ENCODE measurements around the gene CD5L. TPM values are rescaled to one million over a fixed set of nuclear protein-coding genes. Genes with fewer than 3 reads are reported as not detected.
A peak's percentile ranks its signal among the peaks of the same experiment; 100 is the strongest.

The CD5L gene
- total and polyA plus RNA-seq, 11 donors = 0.04 to 1.4 (median 0.54) TPM; not detected in 3

GRCh38 chr1:157806431-157807149 lies 35.0 kb downstream of the CD5L start:
- H3K27me3 ChIP-seq = peaks cover 0 to 5% (median 0%) of the 10 kb centered on the region in 9 donors
- intact Hi-C loops (cut with DNase I) = no loop called here
- WGBS, 4 donors = 51 to 58% (median 54%) methylated on average over 6 of the region's 6 CpGs
- H3K4me3 ChIP-seq = no peak overlapping the region
- H3K4me1 ChIP-seq = no peaks in the 10 kb centered on the region
- H3K36me3 ChIP-seq = no peaks in the 10 kb centered on the region
- TF ChIP-seq POLR2A (IDR thresholded peaks at IDR 0.05) = no peak
- TF ChIP-seq, protein P1, sequence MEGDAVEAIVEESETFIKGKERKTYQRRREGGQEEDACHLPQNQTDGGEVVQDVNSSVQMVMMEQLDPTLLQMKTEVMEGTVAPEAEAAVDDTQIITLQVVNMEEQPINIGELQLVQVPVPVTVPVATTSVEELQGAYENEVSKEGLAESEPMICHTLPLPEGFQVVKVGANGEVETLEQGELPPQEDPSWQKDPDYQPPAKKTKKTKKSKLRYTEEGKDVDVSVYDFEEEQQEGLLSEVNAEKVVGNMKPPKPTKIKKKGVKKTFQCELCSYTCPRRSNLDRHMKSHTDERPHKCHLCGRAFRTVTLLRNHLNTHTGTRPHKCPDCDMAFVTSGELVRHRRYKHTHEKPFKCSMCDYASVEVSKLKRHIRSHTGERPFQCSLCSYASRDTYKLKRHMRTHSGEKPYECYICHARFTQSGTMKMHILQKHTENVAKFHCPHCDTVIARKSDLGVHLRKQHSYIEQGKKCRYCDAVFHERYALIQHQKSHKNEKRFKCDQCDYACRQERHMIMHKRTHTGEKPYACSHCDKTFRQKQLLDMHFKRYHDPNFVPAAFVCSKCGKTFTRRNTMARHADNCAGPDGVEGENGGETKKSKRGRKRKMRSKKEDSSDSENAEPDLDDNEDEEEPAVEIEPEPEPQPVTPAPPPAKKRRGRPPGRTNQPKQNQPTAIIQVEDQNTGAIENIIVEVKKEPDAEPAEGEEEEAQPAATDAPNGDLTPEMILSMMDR (IDR thresholded peaks at IDR 0.05) = no peak
- DNase-seq = no peak
- no peak for ATAC-seq
- H3K9me3 ChIP-seq = peaks cover 0 to 3% (median 0%) of the 10 kb centered on the region in 12 donors
- H3K27ac ChIP-seq = no peak overlapping the region

- ATAC-seq = peak in 2 of 4 donors; percentile 39 to 47
- intact Hi-C loops (cut with DNase I) = no loop called here
Observed at GRCh38 chr1:157803851-157804250, 37.8 kb downstream of the CD5L start.

DNA sequence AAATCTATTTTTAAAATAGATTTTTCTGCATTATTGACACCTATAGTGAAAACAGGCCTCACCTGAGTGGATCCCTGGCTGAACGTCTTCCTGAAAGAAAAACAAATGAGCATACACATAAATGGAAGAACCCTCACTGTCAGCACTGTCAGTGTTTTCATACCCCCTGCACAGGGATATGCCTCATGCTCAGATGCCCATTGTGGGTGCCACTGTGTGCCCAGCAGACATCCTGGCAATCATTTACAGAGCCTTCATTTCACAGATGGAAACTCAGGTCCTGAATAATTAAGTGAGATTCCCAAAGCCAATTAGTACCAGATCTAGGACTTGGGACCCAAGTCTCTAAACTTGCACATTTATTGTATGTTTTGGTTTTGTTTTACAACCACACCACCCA lies 41.6 kb downstream of the CD5L start:
- Histone ChIP-seq H3K27me3 (no peaks in the 10 kb centered on the region), H3K4me1 (no peaks in the 10 kb centered on the region), H3K9me3 (peaks cover 0 to under 1% (median 0%) of the 10 kb centered on the region in 12 donors), H3K36me3 (no peaks in the 10 kb centered on the region), H3K27ac (no peak overlapping the region), H3K4me3 (no peak overlapping the region)
- intact Hi-C loops (cut with DNase I) = no loop called here
- ATAC-seq (no peak), DNase-seq (no peak)
- TF ChIP-seq, protein P1 (IDR thresholded peaks at IDR 0.05) = no peak
- no peak for TF ChIP-seq POLR2A (IDR thresholded peaks at IDR 0.05)
- 64 to 88% (median 69%) methylated on average over 1 of the region's 1 CpG for WGBS, 4 donors

More at GRCh38 chr1:157803851-157804250, 37.8 kb downstream of the CD5L start:
- no peak for TF ChIP-seq POLR2A (IDR thresholded peaks at IDR 0.05)
- TF ChIP-seq, protein P1 (IDR thresholded peaks at IDR 0.05) = no peak
- no peak overlapping the region for H3K4me3 ChIP-seq
- peak in 1 of 5 donors; percentile 26 for DNase-seq
- WGBS, 4 donors = 69 to 84% (median 78%) methylated on average over 7 of the region's 7 CpGs
- H3K36me3 ChIP-seq = no peaks in the 10 kb centered on the region
- no peak overlapping the region for H3K27ac ChIP-seq
- H3K4me1 ChIP-seq = no peaks in the 10 kb centered on the region
- no peaks in the 10 kb centered on the region for H3K27me3 ChIP-seq
- no peaks in the 10 kb centered on the region for H3K9me3 ChIP-seq

DNA sequence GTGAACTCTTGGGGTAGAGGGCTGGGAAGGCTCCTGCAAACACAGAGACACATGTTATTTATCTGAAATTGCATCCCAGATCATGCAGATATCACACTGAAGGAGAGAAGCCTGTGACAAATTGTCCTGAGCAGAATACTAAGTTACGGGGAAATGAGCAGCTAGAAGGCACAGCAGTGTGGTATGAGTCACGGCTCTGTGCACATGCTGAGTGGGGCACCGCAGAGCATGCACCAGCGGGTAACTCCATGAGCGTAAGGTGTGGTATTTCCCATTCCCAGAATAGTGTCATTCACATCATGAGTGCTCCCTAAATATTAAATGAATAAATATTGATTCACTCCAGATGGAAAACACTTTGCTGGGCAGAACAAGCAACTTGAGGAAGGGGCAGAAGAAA lies 43.4 kb downstream of the CD5L start:
- Histone ChIP-seq H3K4me1 (no peaks in the 10 kb centered on the region), H3K4me3 (no peak overlapping the region), H3K27ac (no peak overlapping the region), H3K36me3 (no peaks in the 10 kb centered on the region), H3K27me3 (no peaks in the 10 kb centered on the region), H3K9me3 (peaks cover 0 to 18% (median 5%) of the 10 kb centered on the region in 12 donors)
- DNase-seq (no peak), ATAC-seq (no peak)
- intact Hi-C loops (cut with DNase I) = no loop called here
- 86 to 94% (median 90%) methylated on average over 5 of the region's 5 CpGs for WGBS, 4 donors
- TF ChIP-seq, protein P1 (IDR thresholded peaks at IDR 0.05) = no peak
- no peak for TF ChIP-seq POLR2A (IDR thresholded peaks at IDR 0.05)

Measured in heart left ventricle (tissue), 16 donors.